K562 treated with DMSO at 1 percent for 48 hours (cell line): ENCODE measurements around the gene PNN. TPM values are rescaled to one million over a fixed set of nuclear protein-coding genes. Genes with fewer than 3 reads are reported as not detected.

Experiments used
- total RNA-seq: library from RNA; unstranded; fragments of 300-600 nt; gene quantifications from 2 replicates; pipeline ENCODE4 v1.2.3, GENCODE V29; 2022; ENCODE audit warnings: low replicate concordance; ENCODE audit errors: extremely low read depth

PNN gene
- total RNA-seq, result not detected in 2 replicates

DNA sequence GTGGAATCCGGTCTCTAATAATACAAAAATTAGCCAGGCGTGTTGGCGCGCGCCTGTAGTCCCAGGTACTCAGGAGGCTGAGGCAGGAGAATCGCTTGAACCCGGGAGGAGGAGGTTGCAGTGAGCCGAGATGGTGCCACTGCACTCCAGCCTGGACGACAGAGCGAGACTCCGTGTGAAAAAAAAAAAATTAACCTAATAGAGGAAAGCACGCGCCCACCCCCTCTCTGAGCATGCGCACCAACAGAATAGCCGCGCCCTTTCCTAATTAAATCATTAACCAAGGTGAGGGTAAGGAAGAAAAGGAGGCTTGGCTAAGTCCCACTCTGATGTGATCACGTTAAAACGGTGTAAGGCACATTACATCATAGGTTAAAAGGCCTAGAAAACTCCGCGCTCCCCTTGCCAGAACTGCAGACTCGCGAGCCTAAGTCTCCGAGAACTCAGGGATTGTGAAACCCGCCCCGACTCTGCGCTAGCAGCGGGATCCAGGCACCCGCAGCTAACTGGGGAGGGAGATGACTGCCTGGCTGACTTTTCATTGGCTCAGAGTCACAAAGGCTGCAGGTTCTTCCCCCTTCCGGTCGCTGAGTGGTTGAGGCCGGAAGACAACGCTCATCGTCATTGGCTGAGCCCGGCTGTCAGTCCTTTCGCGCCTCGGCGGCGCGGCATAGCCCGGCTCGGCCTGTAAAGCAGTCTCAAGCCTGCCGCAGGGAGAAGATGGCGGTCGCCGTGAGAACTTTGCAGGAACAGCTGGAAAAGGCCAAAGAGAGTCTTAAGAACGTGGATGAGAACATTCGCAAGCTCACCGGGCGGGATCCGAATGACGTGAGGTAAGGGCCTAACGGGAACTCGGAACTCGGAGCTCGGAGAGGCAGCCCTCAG is at the start of gene PNN:
TSS of gene PNN (plus strand) at position 695 of the 885 bp plus-strand sequence. CDS start at position 721, 26 bp downstream.

Other genes starting within 250 kb of the PNN start
- not detected in 2 replicates for gene SEC23A, start 72.0 kb upstream of the PNN start, total RNA-seq
- not detected in 2 replicates for gene GEMIN2, start 60.9 kb upstream of the PNN start, total RNA-seq
- not detected in 2 replicates for gene TRAPPC6B, start 4.9 kb upstream of the PNN start, total RNA-seq
- gene MIA2, start 58.7 kb downstream of the PNN start, total RNA-seq, result not detected in 2 replicates